Endothelial cell of umbilical vein (primary cell): ENCODE data around the gene NPIPB9.
"Not testable (repeated sequence)": the region's sequence is repeated elsewhere in the genome, so short reads cannot be mapped to it uniquely, and the experiment has no call there.

Experiments
- CTCF ChIP-seq, 2 donors: IDR thresholded peaks; 1 replicate in 1 of 2; 2 replicates in 1 of 2; pipeline ENCODE4 v1.5.1; 2011; ENCODE audit warnings: low read length in 2 of 2, mild to moderate bottlenecking in 2 of 2, moderate library complexity in 2 of 2, control low read depth in 1 of 2, inconsistent platforms in 1 of 2, low read depth in 1 of 2; ENCODE audit not compliant: insufficient read depth in 1 of 2; ENCODE audit errors: extremely low read depth in 1 of 2
- EZH2 ChIP-seq: IDR thresholded peaks from 2 replicates; pipeline ENCODE4 v1.6.1; 2012; ENCODE audit warnings: borderline replicate concordance, low read depth, mild to moderate bottlenecking, moderate library complexity, low read length, inconsistent platforms; ENCODE audit not compliant: severe bottlenecking
- GATA2 ChIP-seq: IDR thresholded peaks from 2 replicates; pipeline ENCODE4 v1.7.0; 2011; ENCODE audit warnings: low read depth, mild to moderate bottlenecking, moderate library complexity, mixed read lengths, low read length; ENCODE audit not compliant: insufficient read length, insufficient read depth
- JUN ChIP-seq: IDR thresholded peaks from 2 replicates; pipeline ENCODE4 v1.6.1; 2011; ENCODE audit warnings: borderline replicate concordance, low read depth; ENCODE audit not compliant: insufficient read length, insufficient read depth
- MAX ChIP-seq: IDR thresholded peaks from 2 replicates; pipeline ENCODE4 v1.6.1; 2011; ENCODE audit not compliant: insufficient read depth, insufficient read length
- MYC ChIP-seq: IDR thresholded peaks from one replicate; pipeline ENCODE4 v1.6.1; 2011; ENCODE audit warnings: mild to moderate bottlenecking, low read depth, low read length
- POLR2A ChIP-seq: IDR thresholded peaks from 2 replicates; pipeline ENCODE4 v1.6.1; 2012; ENCODE audit warnings: low read depth, mild to moderate bottlenecking, control low read depth, low read length
- POLR2AphosphoS5 ChIP-seq: IDR thresholded peaks from 2 replicates; pipeline ENCODE4 v1.6.1; 2012; ENCODE audit warnings: low read depth, mild to moderate bottlenecking, control low read depth, low read length, moderate library complexity; ENCODE audit not compliant: insufficient read depth

- not testable (repeated sequence) for TF ChIP-seq CTCF (IDR thresholded peaks at IDR 0.05; ENCODE audit: extremely low read depth in 1 of 2, insufficient read depth in 1 of 2, low read depth in 1 of 2, low read length in 2 of 2); EZH2; POLR2AphosphoS5; POLR2A; JUN; GATA2; MAX; MYC
Measured at GRCh38 chr16:28711220-28712083, 40.1 kb upstream of the NPIPB9 start, which contains the start of gene EIF3C.
